ENCODE data around the gene TMEM91. TPM values are rescaled to one million over a fixed set of nuclear protein-coding genes. Genes with fewer than 3 reads are reported as not detected.
A peak's percentile ranks its signal among the peaks of the same experiment; 100 is the strongest.

Gene TMEM91
- total and polyA plus RNA-seq, 2 donors (not counting 3 experiments of a cell fraction or from before 2014, with no cell fraction given), result 9.0 to 13.2 TPM

DNA sequence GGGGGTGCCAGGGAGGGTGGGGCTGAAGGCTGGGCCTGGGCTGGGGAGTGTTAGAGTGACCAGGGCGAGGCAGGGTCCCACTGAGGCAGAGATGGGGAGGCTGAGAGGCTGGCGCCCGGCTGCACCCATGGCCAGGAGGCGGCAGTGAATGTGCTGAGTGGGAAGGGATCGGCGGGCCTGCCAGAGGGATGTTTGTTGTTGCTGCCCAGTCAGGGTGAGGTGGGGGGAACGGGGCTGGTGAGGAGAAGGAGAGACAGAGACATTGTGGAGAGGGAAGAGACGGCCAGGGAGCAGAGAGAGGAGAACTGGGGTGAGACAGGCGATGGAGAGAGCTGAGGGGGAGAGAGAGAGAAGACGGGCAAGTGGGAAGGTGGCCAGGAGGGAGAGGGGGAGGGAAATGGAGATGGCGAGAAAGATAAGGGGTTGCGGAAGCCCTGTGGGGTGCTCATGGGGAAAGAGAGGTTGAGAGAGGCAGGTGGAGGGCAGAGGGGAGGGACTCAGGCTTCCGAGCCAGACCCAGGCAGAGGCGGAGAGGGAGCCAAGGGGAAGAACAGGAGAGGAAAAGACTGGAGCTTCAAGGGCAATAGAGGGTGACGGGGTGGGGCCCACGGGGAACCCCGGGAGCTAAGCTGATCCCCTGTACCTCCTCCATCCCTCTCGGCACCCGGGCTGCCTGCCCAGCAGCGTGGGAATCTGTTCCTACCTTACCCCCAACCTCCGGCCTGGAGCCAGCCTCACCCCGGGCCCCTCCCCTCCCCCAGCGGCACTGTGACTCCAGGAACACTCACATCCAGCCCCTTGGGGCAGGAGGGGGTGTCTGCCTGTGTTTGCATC lies 51.5 kb downstream of the TMEM91 start:
- no peak for TF ChIP-seq POLR2AphosphoS5 (IDR thresholded peaks at IDR 0.05; ENCODE audit: insufficient read depth, low read depth, low read length)
- TF ChIP-seq GATA2 (IDR thresholded peaks at IDR 0.05; ENCODE audit: insufficient read depth, insufficient read length, low read depth, low read length), result peak; percentile 74
- no peak for TF ChIP-seq FOS (IDR thresholded peaks at IDR 0.05; ENCODE audit: borderline replicate concordance, insufficient read depth, low read length)
- TF ChIP-seq EZH2 (IDR thresholded peaks at IDR 0.05; ENCODE audit: borderline replicate concordance, low read depth, low read length, severe bottlenecking), result no peak
- TF ChIP-seq, protein P1, sequence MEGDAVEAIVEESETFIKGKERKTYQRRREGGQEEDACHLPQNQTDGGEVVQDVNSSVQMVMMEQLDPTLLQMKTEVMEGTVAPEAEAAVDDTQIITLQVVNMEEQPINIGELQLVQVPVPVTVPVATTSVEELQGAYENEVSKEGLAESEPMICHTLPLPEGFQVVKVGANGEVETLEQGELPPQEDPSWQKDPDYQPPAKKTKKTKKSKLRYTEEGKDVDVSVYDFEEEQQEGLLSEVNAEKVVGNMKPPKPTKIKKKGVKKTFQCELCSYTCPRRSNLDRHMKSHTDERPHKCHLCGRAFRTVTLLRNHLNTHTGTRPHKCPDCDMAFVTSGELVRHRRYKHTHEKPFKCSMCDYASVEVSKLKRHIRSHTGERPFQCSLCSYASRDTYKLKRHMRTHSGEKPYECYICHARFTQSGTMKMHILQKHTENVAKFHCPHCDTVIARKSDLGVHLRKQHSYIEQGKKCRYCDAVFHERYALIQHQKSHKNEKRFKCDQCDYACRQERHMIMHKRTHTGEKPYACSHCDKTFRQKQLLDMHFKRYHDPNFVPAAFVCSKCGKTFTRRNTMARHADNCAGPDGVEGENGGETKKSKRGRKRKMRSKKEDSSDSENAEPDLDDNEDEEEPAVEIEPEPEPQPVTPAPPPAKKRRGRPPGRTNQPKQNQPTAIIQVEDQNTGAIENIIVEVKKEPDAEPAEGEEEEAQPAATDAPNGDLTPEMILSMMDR (IDR thresholded peaks at IDR 0.05; ENCODE audit: extremely low read depth in 1 of 2, insufficient read depth in 1 of 2, low read depth in 1 of 2, low read length in 2 of 2), result peak in 1 of 2 donors; percentile 5
- Histone ChIP-seq H4K20me1 (replicated peaks; ENCODE audit: control insufficient read depth, extremely low read depth, insufficient read depth, low read length) (no peaks in the 10 kb centered on the region), H3K4me1 (ENCODE audit: control insufficient read depth, extremely low read depth, insufficient read depth, low read length) (peaks cover 25% of the 10 kb centered on the region), H3K9me3 (replicated peaks; ENCODE audit: control insufficient read depth, insufficient read depth, low read length) (no peaks in the 10 kb centered on the region), H3K36me3 (ENCODE audit: control insufficient read depth in 2 of 2, extremely low read depth in 1 of 2, insufficient read depth in 2 of 2, low read length in 2 of 2) (peaks cover 0 to 24% of the 10 kb centered on the region in 2 experiments), H3K27me3 (ENCODE audit: control insufficient read depth in 2 of 2, insufficient read depth in 2 of 2, low read length in 2 of 2) (no peaks in the 10 kb centered on the region), H3K79me2 (ENCODE audit: control insufficient read depth, insufficient read depth, low read length) (peaks cover 5% of the 10 kb centered on the region), H2AFZ (ENCODE audit: low read depth, low read length) (peak overlapping the region; percentile 73), H3K9me1 (replicated peaks; ENCODE audit: control insufficient read depth, extremely low read depth, insufficient read depth, low read length) (no peaks in the 10 kb centered on the region), H3K27ac (ENCODE audit: insufficient read depth, low read depth, low read length) (peak overlapping the region; percentile 29), H3K4me3 (replicated peaks in 1 of 3; ENCODE audit: insufficient read depth in 1 of 3, low read depth in 1 of 3, low read length in 3 of 3) (peak overlapping the region in 1 of 3 experiments; percentile 41), H3K9ac (replicated peaks; ENCODE audit: extremely low read depth, insufficient read depth, low read length) (peak overlapping the region; percentile 12), H3K4me2 (ENCODE audit: insufficient read depth, low read length) (peak overlapping the region; percentile 40)
- BruUV-seq (replicated peaks), result no TSS peak
- FAIRE-seq (no peak), DNase-seq (ENCODE audit: low read depth, low spot score) (peak; percentile 28)
- ChIA-PET POLR2A (interaction anchor here (0.5 kb wide), 1 partner anchor 80 kb away, joined by 3 read pairs; no protein-coding TSS in a partner anchor), CTCF (interaction anchor here (0.9 to 4.1 kb wide), 11 partner anchors 11 to 1953 kb away, joined by 3 to 17 read pairs (median 5); partner anchors contain the start of gene DMAC2)
- intact Hi-C loops (cut with micrococcal nuclease), result loop anchor here (1.0 to 2.0 kb wide), 3 partner anchors 31 to 74 kb away; partner anchors contain the start of genes B9D2, BCKDHA and EXOSC5
- dilution Hi-C loops (cut with MboI; ENCODE audit: extremely low pct_ligation_motif_present, low sequenced_read_pairs), result no loop called here
